SJCRH30 (cell line): ENCODE results near the gene RHEB. TPM values are rescaled to one million over a fixed set of nuclear protein-coding genes. Genes with fewer than 3 reads are reported as not detected.

Source experiments
- DNase-seq, 2 experiments: peaks; one replicate each; pipeline ENCODE4 v3.0.0-alpha.2; 2015 to 2020
- H3K27ac ChIP-seq: fragments of 250-450 bp; sonication (Bioruptor Pico); 2 replicates; pipeline ENCODE4 v1.5.1; 2020; ENCODE audit warnings: mild to moderate bottlenecking, moderate library complexity
- H3K27me3 ChIP-seq: fragments of 250-450 bp; sonication (Bioruptor Pico); 2 replicates; pipeline ENCODE4 v1.5.1; 2020; ENCODE audit warnings: mild to moderate bottlenecking, moderate library complexity
- H3K36me3 ChIP-seq: fragments of 250-450 bp; sonication (Bioruptor Pico); 2 replicates; pipeline ENCODE4 v1.5.1; 2020; ENCODE audit warnings: mild to moderate bottlenecking, moderate library complexity
- H3K4me1 ChIP-seq: fragments of 250-450 bp; sonication (Bioruptor Pico); 2 replicates; pipeline ENCODE4 v1.5.1; 2020; ENCODE audit warnings: mild to moderate bottlenecking, moderate library complexity
- H3K4me3 ChIP-seq: fragments of 250-450 bp; sonication (Bioruptor Pico); 2 replicates; pipeline ENCODE4 v1.5.1; 2020; ENCODE audit warnings: mild to moderate bottlenecking, moderate library complexity
- H3K9me3 ChIP-seq: fragments of 250-450 bp; sonication (Bioruptor Pico); replicated peaks from 2 replicates; pipeline ENCODE4 v1.5.1; 2020; ENCODE audit warnings: mild to moderate bottlenecking, moderate library complexity
- total RNA-seq: library from RNA; depleted of rRNA; stranded (reverse); fragments of >200 nt; shearing (Covaris generic); gene quantifications from 2 replicates; pipeline ENCODE4 v1.2.3, GENCODE V29; 2014

The RHEB gene
- total RNA-seq, 1 experiment from 2014 or later = 149 TPM

DNA sequence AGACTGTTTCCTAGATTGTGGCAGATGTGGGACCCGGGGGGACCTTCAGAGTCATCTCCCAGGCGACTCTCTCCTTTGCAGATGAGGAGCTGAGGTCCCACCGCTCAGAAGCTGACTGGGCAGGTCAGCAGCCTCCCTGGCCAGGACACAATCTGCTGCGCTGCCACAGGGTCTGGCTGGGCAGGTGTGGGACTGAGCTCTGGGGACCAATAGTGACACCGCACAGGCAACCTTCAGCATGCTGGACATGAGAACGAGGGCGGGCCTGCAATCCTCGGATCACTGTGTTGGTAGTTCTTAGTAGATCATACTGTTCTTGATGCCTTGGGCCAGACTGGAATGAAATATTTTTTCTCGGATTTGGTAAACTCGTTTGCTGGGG, 59.2 kb downstream of the RHEB start:
- H3K27ac ChIP-seq = peak overlapping the region; percentile 42

DNA sequence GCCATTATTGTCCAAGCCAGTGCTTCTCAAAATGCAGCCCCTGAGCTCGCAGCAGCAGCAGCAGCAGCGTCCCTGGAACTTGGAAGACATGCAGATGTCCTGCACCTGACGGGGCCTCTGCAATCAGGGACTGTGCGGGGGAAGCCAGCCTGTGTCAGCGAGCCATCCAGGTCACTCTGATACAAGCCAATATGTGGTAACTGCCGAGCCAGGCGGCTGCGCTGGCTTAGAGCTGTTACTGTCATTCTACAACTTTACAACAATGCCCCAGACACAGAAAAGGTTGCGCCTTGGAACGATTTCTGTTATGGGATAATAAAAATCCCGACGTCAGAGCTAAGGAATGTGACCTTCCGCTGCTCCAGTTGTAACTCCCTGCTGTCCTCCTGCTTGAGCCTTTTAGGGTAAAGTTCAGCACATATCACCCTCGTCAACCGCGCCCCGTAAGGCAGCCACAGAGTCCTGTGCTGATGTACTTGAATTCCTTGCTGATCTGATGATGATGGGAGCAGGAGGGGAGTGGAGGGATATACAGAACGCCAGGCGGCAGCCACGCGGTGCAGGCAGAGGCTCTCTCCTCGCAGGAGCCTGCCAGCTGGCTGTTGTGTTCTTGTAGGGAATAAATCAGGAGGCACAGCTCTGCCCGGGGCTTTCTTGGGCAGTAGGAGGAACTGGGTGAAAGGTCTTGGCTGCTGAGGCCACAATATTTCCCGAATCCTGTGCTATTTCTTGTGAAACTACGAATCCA, 59.8 kb downstream of the RHEB start:
- Histone ChIP-seq H3K4me3 (peak overlapping the region; percentile 27), H3K36me3 (peaks cover under 1% of the 10 kb centered on the region; the same call in 1 of the 2 replicates), H3K9me3 (no peaks in the 10 kb centered on the region; the same call in 1 of the 2 replicates), H3K4me1 (peaks cover 12% of the 10 kb centered on the region), H3K27me3 (no peaks in the 10 kb centered on the region), H3K27ac (peak overlapping the region; percentile 42)
- DNase-seq = peak; percentile 75 to 78

More for the DNA sequence above, 59.2 kb downstream of the RHEB start:
- peaks cover 12% of the 10 kb centered on the region for H3K4me1 ChIP-seq
- H3K36me3 ChIP-seq = peaks cover 6% of the 10 kb centered on the region; the same call in 1 of the 2 replicates
- DNase-seq = no peak
- H3K27me3 ChIP-seq = no peaks in the 10 kb centered on the region
- H3K4me3 ChIP-seq = peak overlapping the region; percentile 27
- H3K9me3 ChIP-seq = no peaks in the 10 kb centered on the region; the same call in 1 of the 2 replicates

- Histone ChIP-seq H3K9me3 (no peaks in the 10 kb centered on the region; the same call in 1 of the 2 replicates), H3K4me1 (peaks cover 15% of the 10 kb centered on the region), H3K27ac (no peak overlapping the region), H3K36me3 (no peaks in the 10 kb centered on the region), H3K27me3 (no peaks in the 10 kb centered on the region), H3K4me3 (no peak overlapping the region)
- no peak for DNase-seq
Measured at GRCh38 chr7:151457534-151457933, 62.2 kb downstream of the RHEB start.

GRCh38 chr7:151456782-151457181, 62.9 kb downstream of the RHEB start:
- Histone ChIP-seq H3K9me3 (no peaks in the 10 kb centered on the region), H3K4me3 (no peak overlapping the region), H3K27me3 (no peaks in the 10 kb centered on the region), H3K4me1 (peaks cover 15% of the 10 kb centered on the region), H3K27ac (no peak overlapping the region), H3K36me3 (no peaks in the 10 kb centered on the region)
- DNase-seq = no peak

DNA sequence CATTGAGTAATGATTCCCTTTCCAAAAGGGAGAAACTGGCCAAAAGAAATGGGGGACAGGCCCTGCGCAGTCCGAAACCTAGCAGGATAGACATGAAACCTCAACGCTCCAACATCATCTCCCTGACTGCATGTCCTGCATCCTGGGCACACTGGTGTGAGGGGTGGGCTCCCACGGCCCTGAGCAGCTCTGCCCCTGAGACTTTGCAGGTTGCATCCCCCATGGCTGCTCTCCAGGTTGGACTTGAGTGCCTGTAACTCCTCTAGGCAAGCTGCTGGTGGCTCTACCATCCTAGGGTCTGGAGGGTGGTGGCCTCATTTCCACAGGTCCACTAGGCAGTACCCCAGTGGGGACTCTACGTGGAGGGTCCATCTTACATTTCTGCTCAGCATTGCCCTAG, 63.4 kb downstream of the RHEB start:
- Histone ChIP-seq H3K27ac (no peak overlapping the region), H3K9me3 (no peaks in the 10 kb centered on the region), H3K4me3 (no peak overlapping the region), H3K36me3 (no peaks in the 10 kb centered on the region), H3K4me1 (peaks cover 15% of the 10 kb centered on the region), H3K27me3 (peaks cover 4% of the 10 kb centered on the region)
- no peak for DNase-seq

- Histone ChIP-seq H3K27me3 (peaks cover 6% of the 10 kb centered on the region), H3K36me3 (no peaks in the 10 kb centered on the region), H3K4me1 (peaks cover 15% of the 10 kb centered on the region), H3K27ac (no peak overlapping the region), H3K9me3 (no peaks in the 10 kb centered on the region), H3K4me3 (no peak overlapping the region)
- DNase-seq = no peak
Measured at GRCh38 chr7:151455690-151456089, 64.0 kb downstream of the RHEB start.

GRCh38 chr7:151454932-151455530, 64.7 kb downstream of the RHEB start:
- Histone ChIP-seq H3K9me3 (no peaks in the 10 kb centered on the region), H3K27me3 (peaks cover 6% of the 10 kb centered on the region), H3K27ac (no peak overlapping the region), H3K4me3 (no peak overlapping the region), H3K4me1 (peaks cover 10% of the 10 kb centered on the region), H3K36me3 (no peaks in the 10 kb centered on the region)
- DNase-seq = no peak

DNA sequence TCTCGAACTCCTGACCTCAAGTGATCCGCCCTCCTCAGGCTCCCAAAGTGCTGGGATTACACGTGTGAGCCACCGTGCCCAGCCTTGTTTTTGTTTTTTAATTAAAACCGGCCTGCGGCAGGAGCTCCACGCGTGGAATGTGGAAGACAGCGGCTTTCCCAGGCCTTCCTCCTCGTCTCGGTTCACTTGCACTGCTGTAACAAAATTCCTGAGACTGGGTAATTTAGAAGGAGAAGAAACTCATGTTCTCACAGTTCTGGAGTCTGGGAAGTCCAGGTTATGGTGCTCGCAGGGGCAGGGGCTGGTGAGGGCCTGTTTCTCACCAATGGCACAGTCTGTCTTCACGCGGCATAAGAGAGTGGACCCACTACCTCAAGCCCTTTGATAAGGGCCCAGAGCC, 65.4 kb downstream of the RHEB start:
- no peak for DNase-seq
- H3K27ac ChIP-seq = no peak overlapping the region
- peaks cover 6% of the 10 kb centered on the region for H3K4me1 ChIP-seq
- no peak overlapping the region for H3K4me3 ChIP-seq
- no peaks in the 10 kb centered on the region for H3K36me3 ChIP-seq
- peaks cover 6% of the 10 kb centered on the region for H3K27me3 ChIP-seq
- H3K9me3 ChIP-seq = no peaks in the 10 kb centered on the region

GRCh38 chr7:151453326-151453791, 66.3 kb downstream of the RHEB start:
- DNase-seq = peak; percentile 59 to 72

DNA sequence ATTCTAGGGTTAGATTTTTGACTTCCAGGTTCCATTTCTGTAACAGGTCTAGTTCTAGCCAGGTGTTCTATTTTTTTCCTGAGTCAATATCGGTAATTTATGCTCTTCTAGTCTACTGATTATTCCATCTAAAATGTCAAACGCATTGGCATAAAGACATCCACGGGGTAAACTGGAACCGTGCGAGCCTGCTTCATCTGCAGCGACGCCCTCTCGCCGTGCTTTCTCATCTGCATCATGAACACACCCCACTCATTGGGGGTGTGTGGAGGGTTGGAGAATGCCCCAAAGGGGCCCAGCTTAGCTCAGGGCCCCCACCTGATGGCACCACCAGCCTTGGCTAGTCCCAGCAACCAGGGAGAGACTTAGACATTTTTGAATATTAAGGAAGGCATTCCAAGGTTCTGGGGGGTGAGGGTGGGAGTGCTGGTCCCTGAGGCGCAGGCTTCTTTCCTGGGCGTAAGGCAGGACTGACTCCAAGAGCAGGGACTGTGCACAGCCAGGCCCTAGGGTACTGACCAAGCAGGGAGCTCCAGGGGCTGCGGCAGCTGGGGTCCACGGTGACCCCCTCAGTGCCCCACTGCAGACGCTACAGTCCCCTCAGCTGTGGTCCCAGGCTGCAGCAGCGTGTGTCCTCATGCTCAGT, 66.9 kb downstream of the RHEB start:
- H3K27me3 ChIP-seq = peaks cover 6% of the 10 kb centered on the region
- H3K27ac ChIP-seq = no peak overlapping the region
- H3K4me1 ChIP-seq = peaks cover 2% of the 10 kb centered on the region; the same call in 1 of the 2 replicates
- H3K36me3 ChIP-seq = no peaks in the 10 kb centered on the region
- H3K9me3 ChIP-seq = no peaks in the 10 kb centered on the region
- DNase-seq = no peak
- H3K4me3 ChIP-seq = no peak overlapping the region

More at GRCh38 chr7:151453326-151453791, 66.3 kb downstream of the RHEB start:
- H3K9me3 ChIP-seq = no peaks in the 10 kb centered on the region
- H3K36me3 ChIP-seq = no peaks in the 10 kb centered on the region
- peaks cover 2% of the 10 kb centered on the region; the same call in 1 of the 2 replicates for H3K4me1 ChIP-seq
- H3K27me3 ChIP-seq = peaks cover 6% of the 10 kb centered on the region
- H3K4me3 ChIP-seq = no peak overlapping the region
- no peak overlapping the region for H3K27ac ChIP-seq

GRCh38 chr7:151451626-151452571, 67.8 kb downstream of the RHEB start:
- Histone ChIP-seq H3K27me3 (peaks cover 6% of the 10 kb centered on the region), H3K4me3 (no peak overlapping the region), H3K36me3 (no peaks in the 10 kb centered on the region), H3K9me3 (no peaks in the 10 kb centered on the region), H3K27ac (no peak overlapping the region), H3K4me1 (peaks cover 2% of the 10 kb centered on the region; the same call in 1 of the 2 replicates)
- peak; percentile 33 to 45 for DNase-seq

GRCh38 chr7:151451156-151451555, 68.5 kb downstream of the RHEB start:
- Histone ChIP-seq H3K9me3 (no peaks in the 10 kb centered on the region), H3K36me3 (no peaks in the 10 kb centered on the region), H3K4me1 (peaks cover 2% of the 10 kb centered on the region; the same call in 1 of the 2 replicates), H3K4me3 (no peak overlapping the region), H3K27ac (no peak overlapping the region), H3K27me3 (peaks cover 6% of the 10 kb centered on the region)
- DNase-seq = no peak

DNA sequence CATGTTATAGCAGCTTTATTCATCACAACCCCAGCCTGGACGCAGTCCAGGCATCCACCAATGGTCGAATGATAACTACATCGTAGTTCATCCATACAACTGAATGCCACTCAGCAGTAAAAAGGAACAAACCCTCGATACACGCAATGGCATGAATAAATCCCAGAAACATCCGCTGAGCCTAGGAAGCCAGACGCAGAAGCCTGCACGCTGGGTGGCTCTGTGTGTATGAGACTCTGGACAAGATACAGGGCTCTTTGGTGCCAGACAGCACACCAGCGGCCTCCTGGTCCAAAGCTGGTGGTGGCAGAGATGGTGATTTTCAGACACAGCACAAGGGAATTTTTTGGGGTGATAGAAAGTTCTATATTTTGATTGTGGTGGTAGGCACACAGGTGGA, 69.7 kb downstream of the RHEB start:
- peaks cover 9% of the 10 kb centered on the region for H3K27me3 ChIP-seq

More for the DNA sequence above, 69.7 kb downstream of the RHEB start:
- Histone ChIP-seq H3K9me3 (no peaks in the 10 kb centered on the region), H3K4me3 (no peak overlapping the region), H3K36me3 (no peaks in the 10 kb centered on the region), H3K27ac (no peak overlapping the region), H3K4me1 (peaks cover 2% of the 10 kb centered on the region; the same call in 1 of the 2 replicates)
- DNase-seq = no peak
